Ovary (tissue), 9 donors: ENCODE data around the gene EXOC7. TPM values are rescaled to one million over a fixed set of nuclear protein-coding genes. Genes with fewer than 3 reads are reported as not detected.

Source experiments
- DNase-seq, 5 donors: peaks; one replicate each; pipeline ENCODE4 v3.0.0-alpha.2; 2019 to 2020
- H3K27ac ChIP-seq, 2 donors: fragments of 200-600 bp; one replicate each; pipeline versions ENCODE4 v1.5.1 to v1.8.0; 2019 to 2022
- H3K27me3 ChIP-seq: fragments of 200-600 bp; one replicate; pipeline ENCODE4 v1.8.0; 2022
- H3K36me3 ChIP-seq: fragments of 200-600 bp; sonication (generic); one replicate; pipeline ENCODE4 v1.5.1; 2019
- H3K4me1 ChIP-seq: one replicate; pipeline ENCODE4 v1.8.1; 2013; ENCODE audit warnings: mild to moderate bottlenecking, moderate library complexity; ENCODE audit not compliant: insufficient read depth
- H3K4me3 ChIP-seq: fragments of 200-600 bp; sonication (generic); one replicate; pipeline ENCODE4 v1.5.1; 2017
- H3K9me3 ChIP-seq, 2 donors: fragments of 200-600 bp in 1 of 2; sonication (generic) in 1 of 2; one replicate each; pipeline versions ENCODE4 v1.5.1 to v1.8.1; 2013 to 2019; ENCODE audit warnings: mild to moderate bottlenecking in 1 of 2, moderate library complexity in 1 of 2
- EP300 ChIP-seq: sonication (generic); formaldehyde crosslinking; IDR thresholded peaks from one replicate; pipeline ENCODE4 v1.6.1; 2017; ENCODE audit warnings: antibody characterized with exemption
- POLR2A ChIP-seq: fragments of 450-650 bp; IDR thresholded peaks from one replicate; pipeline ENCODE4 v1.6.1; 2017; ENCODE audit warnings: antibody characterized with exemption, mild to moderate bottlenecking, moderate library complexity
- WGBS, 3 donors: extraction: QIAGEN DNeasy Blood & Tissue Kit in 1 of 3; methylation state at CpG; one replicate each; pipeline versions ENCODE4 v1.1.5 to v1.1.7; 2013 to 2017; 5-methylcytosine and 5-hydroxymethylcytosine counted together
- intact Hi-C, 4 donors: fragments of 100-400 bp; cut with DNase I; formaldehyde crosslinking; loops; one replicate each; pipeline versions ENCODE4 v1.11.0 to v1.15.1; 2022 to 2023
- polyA plus RNA-seq, 2 donors: library from polyadenylated mRNA; stranded (reverse); fragments of 200-250 nt in 1 of 2; fragments of 350-450 nt in 1 of 2; fragmentation: Illumina TruSeq in 1 of 2; extraction: RNeasy Lipid Tissue Mini Kit (QIAGEN cat#74804) in 1 of 2; gene quantifications; one replicate each; pipeline ENCODE4 v1.2.3, GENCODE V29; 2013 to 2014
- total RNA-seq, 7 donors: library from RNA; depleted of rRNA in 2 of 7; stranded (reverse); fragments of >200 nt in 2 of 7; fragmentation: NEBNext Ultra II Directional in 3 of 7; extraction: Animal tissue kit (Norgen Biotek cat#: 25700) in 3 of 7; gene quantifications; one replicate each; pipeline versions ENCODE4 v1.1.0 to v1.2.4, GENCODE V29; 2016 to 2023
- TF ChIP-seq, protein P1 (sequence below), 3 donors: fragments of 450-650 bp in 2 of 3; fragments of 200-600 bp in 1 of 3; IDR thresholded peaks; one replicate each; pipeline versions ENCODE4 v1.5.1 to v1.8.0; 2016 to 2022; ENCODE audit warnings: antibody characterized with exemption in 3 of 3, mild to moderate bottlenecking in 1 of 3
- donor health status: DM: no; HTN: no; CAD: no; lungs with moderate emphysema.
- donor health status: DM: no; HTN: no; CAD: no.
- donor health status: Bipolar disorder and iron deficiency.
- donor health status: DM: yes; HTN: yes; CAD: no.
- donor health status: DM: no; HTN: no; CAD: no.
- donor health status: DM: yes; HTN: yes; CAD: no.

The EXOC7 gene
- total and polyA plus RNA-seq, 9 donors, result 46.9 to 121 (median 114) TPM

GRCh38 chr17:76082326-76083251 lies 21.0 kb downstream of the EXOC7 start:
- H3K4me1 ChIP-seq, result peaks cover 13% of the 10 kb centered on the region
- H3K27me3 ChIP-seq, result no peaks in the 10 kb centered on the region
- H3K36me3 ChIP-seq, result no peaks in the 10 kb centered on the region
- H3K27ac ChIP-seq, result no peak overlapping the region
- TF ChIP-seq EP300 (no peak), POLR2A (no peak)
- TF ChIP-seq, protein P1, sequence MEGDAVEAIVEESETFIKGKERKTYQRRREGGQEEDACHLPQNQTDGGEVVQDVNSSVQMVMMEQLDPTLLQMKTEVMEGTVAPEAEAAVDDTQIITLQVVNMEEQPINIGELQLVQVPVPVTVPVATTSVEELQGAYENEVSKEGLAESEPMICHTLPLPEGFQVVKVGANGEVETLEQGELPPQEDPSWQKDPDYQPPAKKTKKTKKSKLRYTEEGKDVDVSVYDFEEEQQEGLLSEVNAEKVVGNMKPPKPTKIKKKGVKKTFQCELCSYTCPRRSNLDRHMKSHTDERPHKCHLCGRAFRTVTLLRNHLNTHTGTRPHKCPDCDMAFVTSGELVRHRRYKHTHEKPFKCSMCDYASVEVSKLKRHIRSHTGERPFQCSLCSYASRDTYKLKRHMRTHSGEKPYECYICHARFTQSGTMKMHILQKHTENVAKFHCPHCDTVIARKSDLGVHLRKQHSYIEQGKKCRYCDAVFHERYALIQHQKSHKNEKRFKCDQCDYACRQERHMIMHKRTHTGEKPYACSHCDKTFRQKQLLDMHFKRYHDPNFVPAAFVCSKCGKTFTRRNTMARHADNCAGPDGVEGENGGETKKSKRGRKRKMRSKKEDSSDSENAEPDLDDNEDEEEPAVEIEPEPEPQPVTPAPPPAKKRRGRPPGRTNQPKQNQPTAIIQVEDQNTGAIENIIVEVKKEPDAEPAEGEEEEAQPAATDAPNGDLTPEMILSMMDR (IDR thresholded peaks at IDR 0.05), result no peak
- 74 to 77% (median 76%) methylated on average over 20 of the region's 20 CpGs for WGBS, 3 donors
- intact Hi-C loops, result no loop called here
- no peaks in the 10 kb centered on the region for H3K9me3 ChIP-seq
- DNase-seq, result no peak
- H3K4me3 ChIP-seq, result no peak overlapping the region

GRCh38 chr17:76081295-76082210 lies 22.0 kb downstream of the EXOC7 start:
- TF ChIP-seq EP300 (no peak), POLR2A (no peak)
- TF ChIP-seq, protein P1 (IDR thresholded peaks at IDR 0.05), result no peak
- no peak for DNase-seq
- WGBS, 3 donors, result 37 to 69% (median 42%) methylated on average over 20 to 27 of the region's 27 CpGs

GRCh38 chr17:76080768-76081287 lies 22.8 kb downstream of the EXOC7 start:
- Histone ChIP-seq H3K9me3 (no peaks in the 10 kb centered on the region), H3K4me1 (peaks cover 13% of the 10 kb centered on the region), H3K4me3 (no peak overlapping the region), H3K27ac (no peak overlapping the region), H3K27me3 (no peaks in the 10 kb centered on the region), H3K36me3 (no peaks in the 10 kb centered on the region)
- intact Hi-C loops, result no loop called here
- TF ChIP-seq, protein P1 (IDR thresholded peaks at IDR 0.05), result no peak
- TF ChIP-seq EP300 (no peak), POLR2A (no peak)
- 26 to 34% (median 28%) methylated on average over 6 of the region's 6 CpGs for WGBS, 3 donors
- DNase-seq, result no peak

More at GRCh38 chr17:76081295-76082210, 22.0 kb downstream of the EXOC7 start:
- Histone ChIP-seq H3K9me3 (no peaks in the 10 kb centered on the region), H3K4me3 (no peak overlapping the region), H3K36me3 (no peaks in the 10 kb centered on the region), H3K4me1 (peaks cover 13% of the 10 kb centered on the region), H3K27me3 (no peaks in the 10 kb centered on the region), H3K27ac (no peak overlapping the region)
- intact Hi-C loops, result no loop called here
